ENCODE results near the gene OST4. TPM values are rescaled to one million over a fixed set of nuclear protein-coding genes. Genes with fewer than 3 reads are reported as not detected.

OST4 gene
- total RNA-seq, 1 donor from 2014 or later: 243 TPM

DNA sequence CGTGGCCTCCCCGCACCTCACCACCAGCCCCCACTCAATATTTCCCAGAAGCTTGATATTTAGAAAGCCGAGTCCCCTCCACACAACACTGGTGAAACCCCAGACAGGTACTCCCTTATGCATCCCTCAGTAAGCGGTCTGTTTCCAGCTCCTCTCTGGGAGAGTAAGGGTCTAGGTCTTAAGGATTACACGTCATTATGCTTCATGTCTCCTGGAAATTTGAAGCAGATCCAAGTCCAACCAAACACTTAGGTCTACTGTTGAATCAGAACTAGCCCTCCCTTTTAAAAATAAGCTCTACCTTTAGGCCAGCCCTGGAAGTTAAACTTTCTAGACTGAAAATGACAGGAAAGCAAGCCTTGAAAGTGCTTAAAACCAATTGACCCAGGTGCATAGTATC, 1.5 kb upstream of the OST4 start:
- TF ChIP-seq, protein P1, sequence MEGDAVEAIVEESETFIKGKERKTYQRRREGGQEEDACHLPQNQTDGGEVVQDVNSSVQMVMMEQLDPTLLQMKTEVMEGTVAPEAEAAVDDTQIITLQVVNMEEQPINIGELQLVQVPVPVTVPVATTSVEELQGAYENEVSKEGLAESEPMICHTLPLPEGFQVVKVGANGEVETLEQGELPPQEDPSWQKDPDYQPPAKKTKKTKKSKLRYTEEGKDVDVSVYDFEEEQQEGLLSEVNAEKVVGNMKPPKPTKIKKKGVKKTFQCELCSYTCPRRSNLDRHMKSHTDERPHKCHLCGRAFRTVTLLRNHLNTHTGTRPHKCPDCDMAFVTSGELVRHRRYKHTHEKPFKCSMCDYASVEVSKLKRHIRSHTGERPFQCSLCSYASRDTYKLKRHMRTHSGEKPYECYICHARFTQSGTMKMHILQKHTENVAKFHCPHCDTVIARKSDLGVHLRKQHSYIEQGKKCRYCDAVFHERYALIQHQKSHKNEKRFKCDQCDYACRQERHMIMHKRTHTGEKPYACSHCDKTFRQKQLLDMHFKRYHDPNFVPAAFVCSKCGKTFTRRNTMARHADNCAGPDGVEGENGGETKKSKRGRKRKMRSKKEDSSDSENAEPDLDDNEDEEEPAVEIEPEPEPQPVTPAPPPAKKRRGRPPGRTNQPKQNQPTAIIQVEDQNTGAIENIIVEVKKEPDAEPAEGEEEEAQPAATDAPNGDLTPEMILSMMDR (IDR thresholded peaks at IDR 0.05): no peak
- ChIA-PET POLR2A (interaction anchor here (0.8 to 13.9 kb wide), 7 partner anchors 8 to 298 kb away, joined by 3 to 204 read pairs (median 4); partner anchors contain the start of genes AGBL5, ATRAID, KHK and SLC5A6), CTCF (interaction anchor here (1.2 to 2.4 kb wide), 2 partner anchors 9 to 40 kb away, joined by 3 to 16 read pairs; partner anchors contain the start of gene TMEM214)
- H3K27me3 Mint-ChIP-seq: no peaks in the 10 kb centered on the region
- intact Hi-C loops (cut with micrococcal nuclease): no loop called here
- peak overlapping the region; percentile 77 for H3K4me3 Mint-ChIP-seq
- peaks cover 27% of the 10 kb centered on the region for H3K36me3 Mint-ChIP-seq (ENCODE audit: low read depth)
- H3K9me3 Mint-ChIP-seq: no peaks in the 10 kb centered on the region
- peaks cover 75% of the 10 kb centered on the region for H3K4me1 Mint-ChIP-seq
- no peak for DNase-seq
- no peak for ATAC-seq (ENCODE audit: low read depth)
- peak overlapping the region; percentile 35 for H3K27ac Mint-ChIP-seq

DNA sequence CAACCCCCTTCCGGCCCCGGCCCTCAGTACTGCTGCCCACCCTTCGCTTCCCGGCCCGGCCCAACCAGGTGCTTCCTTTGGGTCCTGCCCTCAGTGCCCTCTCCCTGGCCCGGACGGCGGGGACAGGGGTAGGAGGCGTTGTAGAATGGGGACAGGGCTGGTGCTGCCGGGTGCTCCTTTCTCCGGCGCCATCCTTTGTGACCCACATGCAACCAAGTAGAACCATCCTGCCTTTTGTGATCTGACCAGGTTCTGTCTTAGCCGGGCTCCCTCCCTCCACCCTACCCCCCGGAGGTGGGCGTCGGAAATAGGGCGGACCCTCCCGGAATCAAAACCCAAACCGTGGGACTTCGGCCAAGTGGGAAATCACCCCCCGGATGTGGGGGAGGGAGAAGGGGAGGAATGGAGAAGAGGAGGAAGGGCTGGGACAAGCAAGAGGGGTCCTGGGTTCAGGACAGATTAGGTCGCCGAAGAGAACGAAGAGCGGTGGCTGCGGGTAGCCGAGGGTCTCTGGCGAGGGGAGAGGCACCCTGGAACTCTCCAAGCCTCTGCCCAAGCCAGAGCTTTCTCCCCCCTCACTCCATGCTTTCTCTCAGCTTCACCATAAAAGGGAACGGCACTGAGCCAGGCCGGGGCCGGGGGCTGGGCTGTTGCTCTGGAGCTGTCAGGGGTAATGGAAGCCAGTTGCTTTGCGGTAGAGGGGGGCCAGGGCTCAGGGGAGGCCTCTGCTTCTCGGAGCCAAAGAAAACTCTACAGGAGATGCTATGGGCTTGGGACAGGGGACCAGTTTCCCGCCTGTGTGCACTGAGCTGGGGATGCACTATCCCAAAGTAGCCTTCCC, 756 bp upstream of the OST4 start:
- Mint-ChIP-seq H3K9me3 (no peaks in the 10 kb centered on the region), H3K4me1 (peaks cover 70% of the 10 kb centered on the region), H3K36me3 (ENCODE audit: low read depth) (peaks cover 33% of the 10 kb centered on the region), H3K4me3 (peak overlapping the region; percentile 77), H3K27ac (peak overlapping the region; percentile 53), H3K27me3 (no peaks in the 10 kb centered on the region)
- CTCF ChIA-PET: interaction anchor here (0.9 to 2.4 kb wide), 4 partner anchors 9 to 39 kb away, joined by 3 to 16 read pairs (median 8); partner anchors contain the start of genes AGBL5 and TMEM214
- POLR2A ChIA-PET: interaction anchor here (0.8 to 13.9 kb wide), 17 partner anchors 9 to 557 kb away, joined by 3 to 204 read pairs (median 4); partner anchors contain the start of genes AGBL5, ATRAID, CCDC121 and GPN1
- ATAC-seq (ENCODE audit: low read depth) (no peak), DNase-seq (no peak)
- TF ChIP-seq, protein P1 (IDR thresholded peaks at IDR 0.05): no peak
- intact Hi-C loops (cut with micrococcal nuclease): loop anchor here (1.0 to 2.0 kb wide), 6 partner anchors 9 to 557 kb away; partner anchors contain the start of genes CCDC121, GPN1, KHK and PREB

DNA sequence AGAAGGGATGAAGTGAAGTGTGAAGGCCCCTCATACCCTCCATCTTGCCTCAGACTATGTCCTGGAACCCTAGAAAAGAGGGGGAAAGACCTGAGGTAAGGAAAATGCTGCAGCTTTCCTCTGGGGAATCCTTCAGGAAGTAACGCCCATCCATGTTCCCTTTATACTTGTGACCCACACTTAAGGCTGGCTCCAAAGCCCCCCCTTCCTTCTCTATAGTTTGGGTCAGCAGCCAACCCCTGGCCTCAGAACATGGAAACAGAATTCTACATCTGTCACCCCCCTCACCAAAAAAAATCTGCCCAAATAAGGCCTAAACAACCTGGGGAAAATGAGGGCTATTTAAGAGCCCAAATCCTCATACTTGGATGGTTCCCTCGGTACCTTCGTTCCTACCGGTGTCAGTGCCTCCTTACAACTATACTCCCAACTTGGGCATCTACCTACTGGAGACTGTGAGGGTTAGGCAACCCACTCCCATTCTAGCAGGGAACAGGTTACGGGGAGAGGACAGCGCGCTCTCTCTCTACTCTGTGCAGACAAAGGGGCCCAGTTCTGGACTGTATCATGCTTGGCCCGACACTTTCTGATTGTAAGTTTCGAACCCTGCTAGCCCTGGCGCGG, 689 bp downstream of the OST4 start:
- H3K36me3 Mint-ChIP-seq (ENCODE audit: low read depth): peaks cover 41% of the 10 kb centered on the region
- intact Hi-C loops (cut with micrococcal nuclease): loop anchor here (1.0 to 2.0 kb wide), 6 partner anchors 11 to 558 kb away; partner anchors contain the start of genes CCDC121, GPN1, KHK and PREB
- no peaks in the 10 kb centered on the region for H3K27me3 Mint-ChIP-seq
- ChIA-PET CTCF (interaction anchor here (1.2 to 2.4 kb wide), 2 partner anchors 11 to 20 kb away, joined by 12 to 16 read pairs; partner anchors contain the start of gene AGBL5), POLR2A (interaction anchor here (0.7 to 13.9 kb wide), 15 partner anchors 10 to 558 kb away, joined by 3 to 204 read pairs (median 4); partner anchors contain the start of genes AGBL5, ATRAID, CCDC121 and GPN1)
- no peaks in the 10 kb centered on the region for H3K9me3 Mint-ChIP-seq
- ATAC-seq (ENCODE audit: low read depth) (peak; percentile 3), DNase-seq (no peak)
- TF ChIP-seq, protein P1 (IDR thresholded peaks at IDR 0.05): no peak
- H3K27ac Mint-ChIP-seq: peak overlapping the region; percentile 90
- peaks cover 62% of the 10 kb centered on the region for H3K4me1 Mint-ChIP-seq
- H3K4me3 Mint-ChIP-seq: peak overlapping the region; percentile 97

DNA sequence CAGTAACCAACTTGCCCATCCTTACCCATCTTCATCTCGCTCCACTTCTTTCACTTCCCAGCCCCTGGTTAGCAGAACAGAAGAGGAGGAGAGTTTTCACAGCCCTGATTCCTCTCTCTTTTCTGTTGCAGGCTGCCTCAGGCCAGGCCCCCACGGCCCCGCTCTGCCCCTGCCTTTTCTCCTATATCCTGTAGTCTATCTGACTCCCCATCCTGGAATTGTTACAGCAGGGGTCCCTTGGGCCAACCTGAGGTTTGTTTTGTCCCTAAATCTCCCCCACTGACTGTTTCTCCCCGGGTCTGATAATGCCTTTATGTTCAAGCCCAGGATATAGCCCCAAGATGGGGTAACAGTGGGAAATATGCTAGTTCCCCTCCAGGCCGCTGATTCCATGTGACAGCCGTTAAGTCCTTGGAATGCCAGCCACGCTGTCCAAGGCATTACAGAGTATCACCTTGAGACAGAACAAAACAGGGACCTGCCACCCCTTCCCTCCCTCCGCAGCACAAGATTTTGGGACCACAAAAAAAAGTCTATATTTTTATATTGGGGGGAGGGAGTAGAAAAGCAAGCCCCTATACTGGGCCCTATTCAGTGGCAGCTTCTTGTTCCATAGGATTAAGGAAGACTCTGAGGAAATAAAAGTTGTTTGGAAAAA, 1.4 kb downstream of the OST4 start:
- no peak overlapping the region for H3K27ac Mint-ChIP-seq
- ChIA-PET POLR2A (interaction anchor here (2.1 to 13.9 kb wide), 2 partner anchors 12 to 16 kb away, joined by 43 to 204 read pairs; partner anchors contain the start of gene AGBL5), CTCF (no interaction called here)
- H3K4me1 Mint-ChIP-seq: peaks cover 56% of the 10 kb centered on the region
- DNase-seq (no peak), ATAC-seq (ENCODE audit: low read depth) (no peak)
- peak overlapping the region; percentile 97 for H3K4me3 Mint-ChIP-seq
- H3K9me3 Mint-ChIP-seq: no peaks in the 10 kb centered on the region
- TF ChIP-seq, protein P1 (IDR thresholded peaks at IDR 0.05): no peak
- intact Hi-C loops (cut with micrococcal nuclease): loop anchor here (2.0 kb wide), 1 partner anchor 559 kb away; the partner anchor contains the start of genes CCDC121 and GPN1
- no peaks in the 10 kb centered on the region for H3K27me3 Mint-ChIP-seq
- H3K36me3 Mint-ChIP-seq (ENCODE audit: low read depth): peaks cover 48% of the 10 kb centered on the region
